ENCODE measurements around the gene NOX5. TPM values are rescaled to one million over a fixed set of nuclear protein-coding genes. Genes with fewer than 3 reads are reported as not detected.

NOX5 gene
- total and polyA plus RNA-seq, 2 of the 4 experiments (the other 2 are of a cell fraction) = 0.07 TPM; not detected in 1

- no peaks in the 10 kb centered on the region for H3K79me1 ChIP-seq (ENCODE audit: low read depth in 1 of 2, low read length in 2 of 2)
- no peak overlapping the region for H3K18ac ChIP-seq (ENCODE audit: low read depth, low read length)
- H2BK5ac ChIP-seq (ENCODE audit: low read depth, low read length, poor library complexity, severe bottlenecking) = no peak overlapping the region
- BruUV-seq (replicated peaks) = no TSS peak
- no peak overlapping the region for H3K4me2 ChIP-seq (ENCODE audit: low read depth, low read length)
- peaks cover 2% of the 10 kb centered on the region; the same call in 1 of the 2 replicates for H3K4me1 ChIP-seq (ENCODE audit: control insufficient read depth, insufficient read depth, low read length)
- no peaks in the 10 kb centered on the region for H3K9me3 ChIP-seq (ENCODE audit: control insufficient read depth, insufficient read depth, low read length)
- ATAC-seq (ENCODE audit: low read depth) (no peak), DNase-seq (no peak)
- dilution Hi-C loops (cut with HindIII; ENCODE audit: low sequenced_read_pairs, unreplicated experiment) (no loop called here), intact Hi-C loops (cut with micrococcal nuclease) (no loop called here), in situ Hi-C loops (cut with MboI; ENCODE audit: low sequenced_read_pairs) (no loop called here)
- no peak overlapping the region for H3K23ac ChIP-seq (ENCODE audit: low read depth, low read length)
- H2BK20ac ChIP-seq (ENCODE audit: low read depth, low read length) = no peak overlapping the region
- no peak overlapping the region for H3K4me3 ChIP-seq (ENCODE audit: insufficient read depth, low read depth, low read length)
- no peak overlapping the region for H2AFZ ChIP-seq (replicated peaks; ENCODE audit: low read length, poor library complexity)
- H3K36me3 ChIP-seq (ENCODE audit: control insufficient read depth, insufficient read depth, low read length) = no peaks in the 10 kb centered on the region
- H2BK120ac ChIP-seq (ENCODE audit: low read depth, low read length) = no peak overlapping the region
- H4K5ac ChIP-seq (ENCODE audit: low read depth, low read length) = no peak overlapping the region
- no peak overlapping the region for H2AK9ac ChIP-seq (replicated peaks; ENCODE audit: low read depth, low read length, poor library complexity)
- TF ChIP-seq CEBPB (IDR thresholded peaks at IDR 0.05; ENCODE audit: low read depth, low read length) (no peak), NFE2L2 (IDR thresholded peaks at IDR 0.05; ENCODE audit: low read depth, low read length) (no peak), FOS (IDR thresholded peaks at IDR 0.05; ENCODE audit: low read depth, low read length) (no peak), CHD1 (IDR thresholded peaks at IDR 0.05; ENCODE audit: low read depth, low read length) (no peak), RCOR1 (IDR thresholded peaks at IDR 0.05; ENCODE audit: insufficient replicate concordance, low read length) (no peak), MXI1 (IDR thresholded peaks at IDR 0.05; ENCODE audit: borderline replicate concordance, low read depth, low read length) (no peak), POLR2A (IDR thresholded peaks at IDR 0.05; ENCODE audit: low read depth, low read length) (no peak), MAFK (IDR thresholded peaks at IDR 0.05; ENCODE audit: low read depth, low read length) (no peak), BHLHE40 (IDR thresholded peaks at IDR 0.05; ENCODE audit: low read depth, low read length) (no peak), RAD21 (IDR thresholded peaks at IDR 0.05; ENCODE audit: low read length) (no peak), SMC3 (IDR thresholded peaks at IDR 0.05; ENCODE audit: low read depth, low read length) (no peak), RFX5 (IDR thresholded peaks at IDR 0.05; ENCODE audit: low read depth, low read length) (no peak)
- TF ChIP-seq, protein P1, sequence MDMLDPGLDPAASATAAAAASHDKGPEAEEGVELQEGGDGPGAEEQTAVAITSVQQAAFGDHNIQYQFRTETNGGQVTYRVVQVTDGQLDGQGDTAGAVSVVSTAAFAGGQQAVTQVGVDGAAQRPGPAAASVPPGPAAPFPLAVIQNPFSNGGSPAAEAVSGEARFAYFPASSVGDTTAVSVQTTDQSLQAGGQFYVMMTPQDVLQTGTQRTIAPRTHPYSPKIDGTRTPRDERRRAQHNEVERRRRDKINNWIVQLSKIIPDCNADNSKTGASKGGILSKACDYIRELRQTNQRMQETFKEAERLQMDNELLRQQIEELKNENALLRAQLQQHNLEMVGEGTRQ (IDR thresholded peaks at IDR 0.05; ENCODE audit: low read depth, low read length) = no peak
- TF ChIP-seq, protein P2, sequence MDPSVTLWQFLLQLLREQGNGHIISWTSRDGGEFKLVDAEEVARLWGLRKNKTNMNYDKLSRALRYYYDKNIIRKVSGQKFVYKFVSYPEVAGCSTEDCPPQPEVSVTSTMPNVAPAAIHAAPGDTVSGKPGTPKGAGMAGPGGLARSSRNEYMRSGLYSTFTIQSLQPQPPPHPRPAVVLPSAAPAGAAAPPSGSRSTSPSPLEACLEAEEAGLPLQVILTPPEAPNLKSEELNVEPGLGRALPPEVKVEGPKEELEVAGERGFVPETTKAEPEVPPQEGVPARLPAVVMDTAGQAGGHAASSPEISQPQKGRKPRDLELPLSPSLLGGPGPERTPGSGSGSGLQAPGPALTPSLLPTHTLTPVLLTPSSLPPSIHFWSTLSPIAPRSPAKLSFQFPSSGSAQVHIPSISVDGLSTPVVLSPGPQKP (IDR thresholded peaks at IDR 0.05; ENCODE audit: borderline replicate concordance, low read depth, low read length) = no peak
- WGBS, 2 experiments (ENCODE audit: extremely low coverage in 2 of 2, insufficient read length in 1 of 2) = no CpG with 5 or more reads among the region's 5 CpGs
- peaks cover 6% of the 10 kb centered on the region for H3K27me3 ChIP-seq (ENCODE audit: control insufficient read depth, insufficient read depth, low read length)
- no peaks in the 10 kb centered on the region for H4K20me1 ChIP-seq (ENCODE audit: insufficient read depth, low read length)
- CTCF ChIA-PET = no interaction called here
- POLR2A ChIA-PET (ENCODE audit: unreplicated experiment) = no interaction called here
- no peak overlapping the region for H3K4ac ChIP-seq (ENCODE audit: low read depth, low read length)
- H4K8ac ChIP-seq (ENCODE audit: low read depth in 2 of 2, low read length in 2 of 2) = no peak overlapping the region
- H2BK15ac ChIP-seq (ENCODE audit: low read depth, low read length) = no peak overlapping the region
- no peak overlapping the region for H3K14ac ChIP-seq (replicated peaks; ENCODE audit: low read depth, low read length)
- no peak overlapping the region for H3K27ac ChIP-seq (ENCODE audit: insufficient read depth, low read length)
- no peak overlapping the region for H3K56ac ChIP-seq (ENCODE audit: extremely low read depth, insufficient read depth, low read length)
- no peak overlapping the region for H3K9ac ChIP-seq (ENCODE audit: low read depth, low read length)
- H2AK5ac ChIP-seq (ENCODE audit: low read depth, low read length) = no peak overlapping the region
- H3K9me1 ChIP-seq (ENCODE audit: insufficient read depth, low read length) = peaks cover 4% of the 10 kb centered on the region; the same call in 1 of the 2 replicates
- no peak overlapping the region for H4K91ac ChIP-seq (ENCODE audit: insufficient read depth, low read depth, low read length)
Measured at GRCh38 chr15:69046781-69047180, 32.3 kb downstream of the NOX5 start.
